Osteocyte (in vitro differentiated cells): ENCODE measurements around the gene RIPK4. TPM values are rescaled to one million over a fixed set of nuclear protein-coding genes. Genes with fewer than 3 reads are reported as not detected.

Experiments
- DNase-seq: peaks from one replicate; pipeline ENCODE4 v3.0.0; 2021; ENCODE audit warnings: mixed read lengths; ENCODE audit not compliant: unreplicated experiment; ENCODE audit errors: extremely low spot score
- H3K27ac Mint-ChIP-seq: one replicate; pipeline ENCODE4 v1.8.0; 2021; ENCODE audit warnings: mild to moderate bottlenecking, mixed read lengths; ENCODE audit not compliant: unreplicated experiment
- H3K27me3 Mint-ChIP-seq: one replicate; pipeline ENCODE4 v1.8.0; 2021; ENCODE audit warnings: mixed read lengths; ENCODE audit not compliant: unreplicated experiment
- H3K36me3 Mint-ChIP-seq: one replicate; pipeline ENCODE4 v1.8.0; 2021; ENCODE audit warnings: mixed read lengths; ENCODE audit not compliant: unreplicated experiment
- H3K4me1 Mint-ChIP-seq: one replicate; pipeline ENCODE4 v1.8.0; 2021; ENCODE audit warnings: mixed read lengths; ENCODE audit not compliant: unreplicated experiment
- H3K4me3 Mint-ChIP-seq: one replicate; pipeline ENCODE4 v1.8.0; 2021; ENCODE audit warnings: mild to moderate bottlenecking, moderate library complexity, mixed read lengths; ENCODE audit not compliant: unreplicated experiment
- H3K9me3 Mint-ChIP-seq: one replicate; pipeline ENCODE4 v1.8.0; 2021; ENCODE audit warnings: mixed read lengths; ENCODE audit not compliant: unreplicated experiment
- CTCF ChIP-seq: fragments of 200-600 bp; sonication (generic); IDR thresholded peaks from 2 replicates; pipeline ENCODE4 v1.5.0; 2021; ENCODE audit warnings: antibody characterized with exemption, mild to moderate bottlenecking, moderate library complexity
- total RNA-seq: library from RNA; stranded (reverse); gene quantifications from 2 replicates; pipeline ENCODE4 v1.2.1, GENCODE V29; 2021

Gene RIPK4
- total RNA-seq, 1 donor from 2014 or later = 2.4 TPM

GRCh38 chr21:41805038-41805437 lies 38.2 kb upstream of the RIPK4 start:
- no peak overlapping the region for H3K27ac Mint-ChIP-seq
- DNase-seq = no peak
- no peaks in the 10 kb centered on the region for H3K9me3 Mint-ChIP-seq
- H3K4me1 Mint-ChIP-seq = no peaks in the 10 kb centered on the region
- no peaks in the 10 kb centered on the region for H3K27me3 Mint-ChIP-seq
- no peak for TF ChIP-seq CTCF
- H3K36me3 Mint-ChIP-seq = peaks cover 25% of the 10 kb centered on the region
- H3K4me3 Mint-ChIP-seq = no peak overlapping the region

DNA sequence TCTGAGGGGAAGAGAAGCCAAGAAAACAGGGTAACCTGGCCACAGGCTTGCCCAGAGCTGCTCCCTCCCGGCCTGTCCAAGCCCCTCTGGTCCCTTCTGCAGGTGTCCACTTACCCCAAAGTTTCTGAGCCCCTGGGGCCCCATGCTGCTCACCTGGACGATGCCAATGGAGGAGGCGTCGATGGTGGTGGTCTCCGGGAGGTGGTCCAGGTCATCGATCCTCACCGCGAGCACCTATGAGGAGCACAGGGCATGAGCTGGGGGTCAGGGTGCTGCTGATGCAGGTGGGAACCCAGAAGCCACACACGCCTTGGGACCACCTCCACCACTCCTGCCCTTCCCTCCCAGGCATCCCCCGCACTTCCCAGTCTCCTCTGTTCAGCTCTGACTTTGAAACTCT lies 37.5 kb upstream of the RIPK4 start:
- peaks cover 27% of the 10 kb centered on the region for H3K36me3 Mint-ChIP-seq
- no peak overlapping the region for H3K4me3 Mint-ChIP-seq
- H3K27ac Mint-ChIP-seq = no peak overlapping the region
- TF ChIP-seq CTCF = no peak
- no peaks in the 10 kb centered on the region for H3K9me3 Mint-ChIP-seq
- no peak for DNase-seq
- no peaks in the 10 kb centered on the region for H3K27me3 Mint-ChIP-seq
- H3K4me1 Mint-ChIP-seq = no peaks in the 10 kb centered on the region

DNA sequence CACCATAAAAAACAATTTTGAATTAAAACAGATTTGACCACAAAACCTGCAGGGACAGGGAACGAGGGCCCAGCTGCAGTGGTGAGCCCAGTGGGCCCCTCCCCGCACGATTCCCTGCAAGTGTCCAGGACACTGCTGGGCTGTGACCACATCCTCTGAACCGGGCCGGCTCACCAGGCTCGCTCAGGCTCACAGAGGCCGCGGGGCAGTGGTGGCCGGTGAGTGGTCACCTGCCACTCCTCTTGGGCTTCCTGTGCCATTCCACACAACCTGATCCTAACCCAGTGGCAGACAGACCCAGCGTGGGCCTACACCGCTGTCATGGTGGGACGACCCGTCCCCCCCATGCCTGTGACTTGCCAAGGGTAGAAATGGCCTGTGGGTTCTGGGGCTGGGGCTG lies 36.5 kb upstream of the RIPK4 start:
- Mint-ChIP-seq H3K27ac (no peak overlapping the region), H3K36me3 (peaks cover 23% of the 10 kb centered on the region), H3K27me3 (no peaks in the 10 kb centered on the region), H3K4me3 (no peak overlapping the region), H3K9me3 (no peaks in the 10 kb centered on the region), H3K4me1 (no peaks in the 10 kb centered on the region)
- TF ChIP-seq CTCF = no peak
- no peak for DNase-seq

DNA sequence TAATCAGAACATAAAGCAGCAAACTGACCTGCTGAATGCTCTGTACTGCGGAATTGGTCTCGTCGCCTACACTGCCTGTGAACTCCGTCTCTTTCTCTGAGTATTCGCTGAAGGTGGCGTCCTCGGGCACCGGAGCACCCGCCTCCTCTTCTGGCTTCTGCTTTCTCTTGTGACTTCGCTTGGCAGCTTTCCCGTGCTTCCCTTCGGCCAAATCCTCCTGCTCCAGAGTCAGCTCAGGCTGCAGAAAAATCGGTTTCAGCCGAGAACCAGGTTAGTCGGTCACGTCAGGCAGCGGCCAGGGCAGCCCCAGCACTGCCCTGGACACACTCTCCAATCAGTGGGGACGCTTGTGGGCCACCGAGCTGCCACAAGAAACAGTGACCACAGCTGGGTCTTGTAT lies 35.8 kb upstream of the RIPK4 start:
- H3K27me3 Mint-ChIP-seq = no peaks in the 10 kb centered on the region
- no peaks in the 10 kb centered on the region for H3K9me3 Mint-ChIP-seq
- H3K36me3 Mint-ChIP-seq = peaks cover 24% of the 10 kb centered on the region
- DNase-seq = no peak
- no peak overlapping the region for H3K27ac Mint-ChIP-seq
- no peaks in the 10 kb centered on the region for H3K4me1 Mint-ChIP-seq
- no peak overlapping the region for H3K4me3 Mint-ChIP-seq
- TF ChIP-seq CTCF = no peak

- H3K9me3 Mint-ChIP-seq = no peaks in the 10 kb centered on the region
- H3K36me3 Mint-ChIP-seq = peaks cover 24% of the 10 kb centered on the region
- H3K4me3 Mint-ChIP-seq = no peak overlapping the region
- no peak for TF ChIP-seq CTCF
- no peaks in the 10 kb centered on the region for H3K27me3 Mint-ChIP-seq
- no peak overlapping the region for H3K27ac Mint-ChIP-seq
- H3K4me1 Mint-ChIP-seq = no peaks in the 10 kb centered on the region
- no peak for DNase-seq
Measured at GRCh38 chr21:41802198-41802584, 35.3 kb upstream of the RIPK4 start.
